Omental fat pad (tissue), 4 donors: ENCODE data around the gene CRHR1. TPM values are rescaled to one million over a fixed set of nuclear protein-coding genes. Genes with fewer than 3 reads are reported as not detected.

Source experiments
- ATAC-seq: fragments of 150-250 bp; one replicate; pipeline ENCODE4 v1.9.1; 2016; ENCODE audit warnings: mild to moderate bottlenecking, moderate library complexity; ENCODE audit not compliant: low FRiP score
- DNase-seq: peaks from one replicate; pipeline ENCODE4 v3.0.0-alpha.2; 2019; ENCODE audit warnings: low spot score
- total RNA-seq, 4 donors: library from RNA; depleted of rRNA; stranded (reverse); fragments of >200 nt; gene quantifications; one replicate each; pipeline ENCODE4 v1.1.0, GENCODE V29; 2016
- TF ChIP-seq, protein P1 (sequence below), 3 donors: fragments of 450-650 bp; IDR thresholded peaks; one replicate each; pipeline ENCODE4 v1.5.1; 2016 to 2017; ENCODE audit warnings: antibody characterized with exemption in 3 of 3, mild to moderate bottlenecking in 3 of 3, moderate library complexity in 2 of 3

CRHR1 gene
- total RNA-seq, 4 donors from 2014 or later = not detected

DNA sequence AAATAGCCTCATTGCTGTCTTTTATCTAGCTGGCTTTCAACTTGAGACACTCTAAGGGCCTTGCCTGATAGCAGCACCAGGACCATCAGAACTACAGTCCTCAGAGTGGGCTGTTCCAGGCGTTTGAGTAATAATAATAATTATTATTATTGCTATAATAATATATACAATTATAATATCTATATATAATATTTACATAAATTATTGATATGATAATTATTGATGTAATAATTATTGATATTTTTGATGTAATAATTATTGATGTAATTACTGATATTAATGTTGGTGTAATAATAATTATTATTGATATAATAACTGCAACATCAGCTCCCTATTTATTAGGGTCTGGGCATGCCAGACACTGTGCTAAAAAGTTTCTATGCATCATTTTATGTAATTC lies 25.6 kb upstream of the CRHR1 start:
- TF ChIP-seq, protein P1, sequence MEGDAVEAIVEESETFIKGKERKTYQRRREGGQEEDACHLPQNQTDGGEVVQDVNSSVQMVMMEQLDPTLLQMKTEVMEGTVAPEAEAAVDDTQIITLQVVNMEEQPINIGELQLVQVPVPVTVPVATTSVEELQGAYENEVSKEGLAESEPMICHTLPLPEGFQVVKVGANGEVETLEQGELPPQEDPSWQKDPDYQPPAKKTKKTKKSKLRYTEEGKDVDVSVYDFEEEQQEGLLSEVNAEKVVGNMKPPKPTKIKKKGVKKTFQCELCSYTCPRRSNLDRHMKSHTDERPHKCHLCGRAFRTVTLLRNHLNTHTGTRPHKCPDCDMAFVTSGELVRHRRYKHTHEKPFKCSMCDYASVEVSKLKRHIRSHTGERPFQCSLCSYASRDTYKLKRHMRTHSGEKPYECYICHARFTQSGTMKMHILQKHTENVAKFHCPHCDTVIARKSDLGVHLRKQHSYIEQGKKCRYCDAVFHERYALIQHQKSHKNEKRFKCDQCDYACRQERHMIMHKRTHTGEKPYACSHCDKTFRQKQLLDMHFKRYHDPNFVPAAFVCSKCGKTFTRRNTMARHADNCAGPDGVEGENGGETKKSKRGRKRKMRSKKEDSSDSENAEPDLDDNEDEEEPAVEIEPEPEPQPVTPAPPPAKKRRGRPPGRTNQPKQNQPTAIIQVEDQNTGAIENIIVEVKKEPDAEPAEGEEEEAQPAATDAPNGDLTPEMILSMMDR (IDR thresholded peaks at IDR 0.05) = no peak
- DNase-seq (no peak), ATAC-seq (no peak)

DNA sequence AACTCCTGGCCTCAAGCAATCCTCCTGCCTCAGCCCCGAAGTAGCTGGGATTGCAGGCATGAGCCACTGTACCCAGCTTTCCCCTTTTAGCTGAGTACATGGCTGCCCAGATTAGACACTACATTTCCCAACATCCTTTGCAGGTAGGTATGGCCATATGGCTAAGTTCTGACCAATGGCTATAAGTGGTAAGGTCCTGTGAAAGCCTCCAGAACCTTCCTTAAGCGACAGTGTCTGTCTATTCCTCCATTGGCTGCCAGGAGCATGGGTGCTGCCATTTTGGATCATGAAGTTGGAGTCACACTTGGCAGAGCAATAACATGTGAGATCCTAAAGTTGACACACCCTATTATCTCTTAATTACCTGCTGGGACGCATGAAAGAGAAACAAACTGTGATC lies 24.4 kb upstream of the CRHR1 start:
- DNase-seq (no peak), ATAC-seq (no peak)
- TF ChIP-seq, protein P1 (IDR thresholded peaks at IDR 0.05) = no peak

DNA sequence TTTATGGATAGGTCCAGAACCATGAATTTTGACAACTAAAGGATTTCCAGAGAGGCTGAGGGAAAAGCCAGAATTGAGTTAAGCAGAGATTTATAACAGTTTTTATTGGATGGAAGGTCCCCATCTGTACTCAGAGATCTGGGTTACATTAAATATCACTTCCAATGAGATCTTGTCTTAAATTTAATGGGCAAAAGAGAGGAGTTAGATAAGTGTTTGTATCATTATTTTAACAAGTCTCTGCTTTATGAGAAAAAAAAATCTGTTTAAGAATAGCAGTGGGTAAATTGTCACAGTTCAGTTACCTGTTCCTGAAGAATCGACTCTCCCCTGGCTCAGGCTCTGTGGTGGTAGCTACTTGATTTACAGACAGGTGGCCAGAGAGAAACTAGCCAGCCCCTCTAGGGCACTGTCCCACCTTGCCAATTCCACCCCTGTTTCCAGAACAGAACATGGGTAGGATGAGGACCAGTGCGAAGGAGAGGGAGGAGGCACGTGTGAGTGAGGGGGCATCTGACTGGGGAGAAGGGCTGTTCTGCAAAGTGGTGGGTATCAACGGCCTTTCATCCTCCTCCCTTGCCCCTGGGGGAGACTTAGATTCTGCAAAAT lies 22.1 kb upstream of the CRHR1 start:
- DNase-seq (no peak), ATAC-seq (no peak)
- TF ChIP-seq, protein P1 (IDR thresholded peaks at IDR 0.05) = no peak

DNA sequence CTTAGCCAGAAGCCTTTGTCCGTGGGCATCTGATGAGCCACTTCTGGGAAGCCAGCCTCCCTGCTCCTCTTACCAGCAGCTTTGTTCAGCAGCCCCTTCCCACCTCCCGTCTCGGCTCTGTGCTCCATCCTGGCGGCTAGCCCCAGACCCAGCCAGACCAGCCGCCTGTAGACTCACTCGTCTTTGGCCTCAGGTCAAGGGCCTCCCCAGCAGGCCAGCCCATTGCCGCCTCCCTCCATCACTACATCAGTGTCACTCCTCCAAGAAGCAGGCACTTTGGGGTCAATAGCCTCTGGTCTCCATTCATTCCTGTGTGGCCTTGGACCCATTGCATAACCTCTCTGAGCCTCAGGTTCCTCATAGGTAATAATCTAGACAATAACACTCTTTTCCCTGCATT lies 20.9 kb upstream of the CRHR1 start:
- no peak for ATAC-seq
- TF ChIP-seq, protein P1 (IDR thresholded peaks at IDR 0.05) = no peak
- no peak for DNase-seq

DNA sequence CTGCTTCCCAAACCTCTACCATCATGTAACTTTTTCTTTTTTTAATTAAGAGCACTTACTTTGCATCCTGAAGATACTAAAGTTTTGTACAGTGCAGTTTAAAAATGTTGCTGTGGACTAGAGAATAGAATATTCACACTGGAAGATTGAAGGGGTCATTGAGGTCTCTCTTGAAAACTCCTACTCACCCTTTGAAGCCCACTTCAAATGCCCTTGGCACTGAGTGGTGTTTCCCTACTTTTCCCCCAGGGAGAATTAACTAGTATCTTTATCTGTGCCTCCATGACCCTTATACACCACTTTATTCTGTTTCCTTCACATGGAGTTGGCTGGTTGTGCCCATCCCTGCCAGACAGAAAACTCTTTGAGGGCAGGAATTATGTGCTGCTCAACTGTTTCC lies 19.6 kb upstream of the CRHR1 start:
- DNase-seq (no peak), ATAC-seq (no peak)
- TF ChIP-seq, protein P1 (IDR thresholded peaks at IDR 0.05) = no peak

DNA sequence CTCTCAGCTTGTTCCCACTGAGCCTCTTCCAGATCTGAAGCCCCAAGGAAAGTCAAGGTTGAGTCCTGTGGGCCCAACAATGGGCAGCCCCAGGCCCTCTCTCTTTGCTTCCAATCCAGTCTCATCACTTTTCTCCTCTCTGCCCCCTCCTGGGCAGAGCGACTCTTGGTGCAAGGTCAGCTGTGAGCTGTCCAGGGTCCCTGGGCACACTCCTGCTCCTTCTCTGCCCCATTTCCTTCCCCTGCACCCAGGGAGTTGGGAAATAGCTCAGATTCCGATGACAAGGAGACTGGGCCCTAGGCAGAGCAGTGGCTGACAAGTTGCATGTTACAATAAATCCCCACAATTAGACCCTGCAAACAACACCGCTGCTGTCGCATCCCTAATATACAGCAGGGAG lies 16.1 kb upstream of the CRHR1 start:
- no peak for DNase-seq
- TF ChIP-seq, protein P1 (IDR thresholded peaks at IDR 0.05) = no peak
- ATAC-seq = no peak

DNA sequence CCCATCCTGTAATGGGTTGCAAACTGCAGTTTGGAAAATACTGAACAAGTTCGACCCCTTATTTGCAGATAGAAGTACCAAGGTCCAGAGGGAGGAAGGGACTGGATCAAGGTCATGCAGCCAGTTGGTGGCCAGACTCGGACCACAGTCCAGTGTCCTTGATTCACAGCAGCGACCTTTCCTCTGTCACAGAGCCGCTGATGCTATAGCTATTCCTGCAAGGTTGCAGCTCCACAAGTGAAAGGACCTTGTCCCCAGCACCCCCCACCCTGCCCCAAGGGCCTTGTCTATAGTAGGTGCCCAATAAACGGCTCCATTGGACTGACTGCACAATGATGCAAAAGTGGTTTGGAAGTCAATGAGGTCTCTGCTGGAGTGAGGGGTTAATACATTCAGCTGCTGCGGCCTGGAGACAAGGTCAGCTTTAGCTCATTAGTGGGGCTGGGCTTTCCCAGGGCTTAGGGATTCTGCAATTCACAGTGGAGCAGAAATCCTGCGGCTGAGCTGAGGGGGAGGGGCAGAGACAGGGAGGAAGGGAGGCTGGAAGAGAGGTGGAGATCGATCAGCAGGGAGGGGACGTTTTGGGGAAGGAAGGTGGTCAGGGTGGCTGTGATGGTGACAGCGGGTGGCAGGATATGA lies 13.4 kb upstream of the CRHR1 start:
- ATAC-seq (no peak), DNase-seq (no peak)
- TF ChIP-seq, protein P1 (IDR thresholded peaks at IDR 0.05) = no peak
